GM19455 (cell line): ENCODE results near the gene TPSG1.
"Not testable (repeated sequence)": the region's sequence is repeated elsewhere in the genome, so short reads cannot be mapped to it uniquely, and the experiment has no call there.

Experiments
- ATAC-seq: cut with Tn5 transposase; IDR thresholded peaks from one replicate; pipeline ENCODE4 v1.9.1; 2021; ENCODE audit not compliant: unreplicated experiment

The TPSG1 gene

DNA sequence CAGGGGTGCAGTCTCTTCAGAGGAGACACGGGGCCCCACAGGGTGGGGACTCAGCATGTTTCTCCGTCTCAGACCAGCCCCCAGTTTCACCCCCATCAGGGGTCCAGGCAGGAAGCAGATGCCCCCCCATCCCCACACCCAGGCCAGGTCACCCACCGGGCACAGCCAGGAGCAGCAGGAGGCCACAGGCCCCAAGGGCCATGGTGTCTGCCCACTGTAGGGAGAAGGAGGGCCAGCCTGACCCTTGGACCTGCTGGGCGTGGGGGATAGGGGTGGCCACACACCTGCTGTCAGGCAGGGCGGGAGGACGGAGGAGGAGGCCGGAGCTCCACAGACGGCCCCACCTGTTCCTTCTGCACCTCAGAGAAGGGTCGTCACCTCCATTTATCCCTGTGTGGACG is at the start of gene TPSG1:
TSS of gene TPSG1 (minus strand) at position 218 of the 401 bp plus-strand sequence. CDS start at position 202, 16 bp downstream.
- ATAC-seq, result no peak

- ATAC-seq, result no peak
Observed at GRCh38 chr16:1274767-1275166, 49.7 kb upstream of the TPSG1 start.

- no peak for ATAC-seq
Observed at GRCh38 chr16:1273816-1274215, 48.7 kb upstream of the TPSG1 start.

GRCh38 chr16:1272453-1273198 is 47.6 kb upstream of the TPSG1 start:
- ATAC-seq, result no peak

GRCh38 chr16:1271724-1272413 is 46.8 kb upstream of the TPSG1 start:
- ATAC-seq, result not testable (repeated sequence)

DNA sequence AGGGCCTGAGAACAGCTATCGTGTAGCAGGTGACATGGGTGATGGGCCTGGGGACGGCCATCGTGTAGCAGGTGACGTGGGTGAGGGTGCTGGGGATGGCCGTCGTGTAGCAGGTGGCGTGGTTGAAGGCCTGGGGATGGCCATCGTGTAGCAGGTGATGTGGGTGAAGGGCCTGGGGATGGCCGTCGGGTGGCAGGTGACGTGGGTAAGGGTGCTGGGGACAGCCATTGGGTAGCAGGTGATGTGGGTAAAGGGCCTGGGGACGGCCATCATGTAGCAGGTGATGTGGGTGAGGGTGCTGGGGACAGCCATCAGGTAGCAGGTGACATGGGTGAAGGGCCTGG is 46.3 kb upstream of the TPSG1 start:
- no peak for ATAC-seq

- not testable (repeated sequence) for ATAC-seq
Observed at GRCh38 chr16:1269418-1269817, 44.4 kb upstream of the TPSG1 start.

DNA sequence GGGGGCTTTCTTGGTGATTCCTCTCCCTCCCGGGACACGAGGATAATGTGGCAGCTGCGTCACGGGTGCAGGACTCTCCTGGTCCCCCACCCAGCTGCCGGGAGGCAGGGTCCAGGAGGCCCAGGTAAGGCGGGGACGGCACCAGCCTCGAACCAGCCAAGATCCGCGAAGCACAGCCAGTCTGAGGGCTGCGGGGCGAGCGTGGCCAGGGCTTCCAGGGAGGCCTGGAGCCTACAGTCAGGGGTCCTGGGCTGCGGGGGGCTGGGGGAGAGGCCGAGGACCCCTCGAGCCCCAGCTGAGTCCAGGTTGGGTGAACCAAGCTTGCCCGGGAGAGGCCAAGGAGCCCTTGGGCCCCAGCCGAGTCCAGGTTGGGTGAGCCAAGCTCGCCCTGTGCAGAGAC is 40.8 kb upstream of the TPSG1 start:
- ATAC-seq, result no peak

GRCh38 chr16:1265090-1265630 is 40.1 kb upstream of the TPSG1 start:
- no peak for ATAC-seq

GRCh38 chr16:1264345-1265089 is 39.4 kb upstream of the TPSG1 start:
- ATAC-seq, result no peak

GRCh38 chr16:1263591-1264344 is 38.7 kb upstream of the TPSG1 start:
- ATAC-seq, result no peak

GRCh38 chr16:1262846-1263221 is 37.8 kb upstream of the TPSG1 start:
- no peak for ATAC-seq

GRCh38 chr16:1262210-1262845 is 37.3 kb upstream of the TPSG1 start:
- ATAC-seq, result no peak

- no peak for ATAC-seq
Observed at GRCh38 chr16:1261131-1261892, 36.2 kb upstream of the TPSG1 start.

- no peak for ATAC-seq
Observed at GRCh38 chr16:1260101-1260680, 35.1 kb upstream of the TPSG1 start.

GRCh38 chr16:1259760-1260068 is 34.6 kb upstream of the TPSG1 start:
- ATAC-seq, result no peak

DNA sequence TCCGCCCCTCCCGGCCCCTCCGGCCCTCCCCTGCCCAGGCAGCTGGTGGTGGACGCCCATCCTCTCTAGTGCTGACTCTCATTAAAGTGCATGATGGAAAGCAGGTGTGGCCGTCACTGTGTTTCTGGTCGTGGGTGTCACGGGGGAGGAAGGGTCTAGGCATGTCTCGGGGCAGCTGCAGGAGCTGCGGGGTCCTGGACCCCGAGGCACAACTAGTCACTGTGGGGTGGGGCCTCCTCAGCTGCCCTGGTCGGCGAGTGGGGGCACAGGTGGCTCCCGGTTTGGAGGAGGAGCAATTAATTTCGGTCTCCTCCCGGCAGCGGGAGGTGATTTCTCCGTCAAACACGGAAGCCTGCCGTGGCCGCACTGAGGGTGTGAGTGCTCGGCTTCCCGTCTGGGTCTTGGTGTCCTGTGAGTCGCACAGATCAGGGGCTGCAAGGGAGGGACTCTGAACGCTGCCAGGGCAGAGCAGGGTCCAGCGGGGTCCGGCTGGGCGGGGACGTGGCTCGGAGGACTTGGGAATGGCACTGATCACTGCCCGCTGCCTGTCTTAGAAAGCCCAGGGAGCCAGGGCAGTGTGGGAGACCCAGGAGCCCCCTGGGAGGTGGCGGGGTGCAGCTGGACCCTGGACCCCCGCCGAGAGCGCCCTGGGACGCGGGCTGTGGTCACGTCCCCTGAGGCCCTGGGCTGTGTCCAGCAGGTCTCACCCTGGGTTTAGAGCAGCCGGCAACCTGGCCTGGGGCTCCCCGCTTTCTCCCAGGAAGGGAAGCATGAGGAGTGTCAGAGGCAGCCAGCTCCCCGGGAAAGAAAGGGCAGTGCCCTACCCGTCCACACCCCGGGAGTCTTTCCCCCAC is 34.1 kb upstream of the TPSG1 start:
- no peak for ATAC-seq

DNA sequence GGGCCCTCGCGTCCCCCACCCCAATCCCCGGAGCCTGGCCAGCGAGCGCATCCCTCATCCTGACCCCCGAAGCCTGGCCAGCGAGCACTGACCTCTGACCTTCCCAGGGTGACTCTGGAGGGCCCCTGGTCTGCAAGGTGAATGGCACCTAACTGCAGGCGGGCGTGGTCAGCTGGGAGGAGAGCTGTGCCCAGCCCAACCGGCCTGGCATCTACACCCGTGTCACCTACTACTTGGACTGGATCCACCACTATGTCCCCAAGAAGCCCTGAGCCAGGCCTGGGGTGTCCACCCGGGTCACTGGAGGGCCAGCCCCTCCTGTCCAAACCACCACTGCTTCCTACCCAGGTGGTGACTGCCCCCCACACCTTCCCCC is 33.1 kb upstream of the TPSG1 start:
- ATAC-seq, result no peak
